ENCODE results near the gene KCND2.

DNA sequence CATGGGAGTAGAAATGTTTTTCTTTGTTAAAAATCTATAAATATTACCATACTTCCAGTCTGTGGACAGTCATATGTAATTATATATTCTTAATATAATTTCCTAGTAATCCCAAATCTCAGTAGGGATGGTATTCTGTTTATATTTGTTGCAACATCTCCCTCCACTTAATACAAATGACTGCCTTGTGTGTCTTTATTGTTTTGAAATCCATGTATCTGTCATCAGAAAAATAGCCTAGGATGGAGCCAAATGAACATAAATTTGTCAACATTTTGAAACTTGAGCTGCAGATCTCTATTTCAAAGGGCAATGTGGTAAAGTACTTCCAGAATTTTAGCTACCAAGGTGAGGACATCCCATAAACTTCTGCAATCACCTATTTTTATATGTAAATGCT, 294.2 kb downstream of the KCND2 start:
- TF ChIP-seq EGR1 (IDR thresholded peaks at IDR 0.05) (no peak), TAF1 (IDR thresholded peaks at IDR 0.05; ENCODE audit: low read depth) (no peak), EP300 (IDR thresholded peaks at IDR 0.05; ENCODE audit: borderline replicate concordance) (no peak), FOXM1 (IDR thresholded peaks at IDR 0.05; ENCODE audit: borderline replicate concordance, low read depth) (no peak)
